HS-5 (cell line): ENCODE measurements around the gene PRR16.

Experiments
- DNase-seq: peaks from one replicate; pipeline ENCODE4 v3.0.0-alpha.2; 2012; ENCODE audit warnings: low read depth

The PRR16 gene

GRCh38 chr5:120576588-120576987 lies 112.5 kb downstream of the PRR16 start:
- DNase-seq, result no peak

- no peak for DNase-seq
Measured at GRCh38 chr5:120582635-120583034, 118.5 kb downstream of the PRR16 start.

GRCh38 chr5:120586646-120587045 lies 122.5 kb downstream of the PRR16 start:
- DNase-seq, result no peak

- no peak for DNase-seq
Measured at GRCh38 chr5:120591911-120592310, 127.8 kb downstream of the PRR16 start.

- peak; percentile 68 for DNase-seq
Measured at GRCh38 chr5:120599576-120599975, 135.5 kb downstream of the PRR16 start.

- no peak for DNase-seq
Measured at GRCh38 chr5:120600639-120601038, 136.5 kb downstream of the PRR16 start.

GRCh38 chr5:120602033-120602432 lies 137.9 kb downstream of the PRR16 start:
- no peak for DNase-seq

GRCh38 chr5:120604884-120605283 lies 140.8 kb downstream of the PRR16 start:
- peak; percentile 96 for DNase-seq

- DNase-seq, result no peak
Measured at GRCh38 chr5:120605325-120606079, 141.4 kb downstream of the PRR16 start.

GRCh38 chr5:120609570-120609969 lies 145.5 kb downstream of the PRR16 start:
- no peak for DNase-seq

- DNase-seq, result no peak
Measured at GRCh38 chr5:120610145-120610544, 146.0 kb downstream of the PRR16 start.

GRCh38 chr5:120613729-120614128 lies 149.6 kb downstream of the PRR16 start:
- no peak for DNase-seq

GRCh38 chr5:120614531-120615180 lies 150.6 kb downstream of the PRR16 start:
- DNase-seq, result no peak

GRCh38 chr5:120615967-120616645 lies 152.0 kb downstream of the PRR16 start:
- peak; percentile 64 for DNase-seq

- DNase-seq, result no peak
Measured at GRCh38 chr5:120621339-120621738, 157.2 kb downstream of the PRR16 start.

- DNase-seq, result no peak
Measured at GRCh38 chr5:120624021-120624563, 160.0 kb downstream of the PRR16 start.

GRCh38 chr5:120628156-120628555 lies 164.1 kb downstream of the PRR16 start:
- DNase-seq, result no peak

- no peak for DNase-seq
Measured at GRCh38 chr5:120630550-120630949, 166.4 kb downstream of the PRR16 start.

- DNase-seq, result no peak
Measured at GRCh38 chr5:120631611-120632010, 167.5 kb downstream of the PRR16 start.

- no peak for DNase-seq
Measured at GRCh38 chr5:120632430-120632829, 168.3 kb downstream of the PRR16 start.

- no peak for DNase-seq
Measured at GRCh38 chr5:120638449-120638848, 174.3 kb downstream of the PRR16 start.

- no peak for DNase-seq
Measured at GRCh38 chr5:120640778-120641177, 176.7 kb downstream of the PRR16 start.

- no peak for DNase-seq
Measured at GRCh38 chr5:120644516-120644915, 180.4 kb downstream of the PRR16 start.
